HG03097 (cell line): Measurements from ENCODE around the gene SH3PXD2B.
"Not testable (repeated sequence)": the region's sequence is repeated elsewhere in the genome, so short reads cannot be mapped to it uniquely, and the experiment has no call there.

Source experiments
- ATAC-seq: cut with Tn5 transposase; IDR thresholded peaks from one replicate; pipeline ENCODE4 v1.9.1; 2021; ENCODE audit not compliant: unreplicated experiment, low FRiP score

SH3PXD2B gene

GRCh38 chr5:172312286-172312685 lies 142.0 kb downstream of the SH3PXD2B start:
- ATAC-seq = no peak

GRCh38 chr5:172311605-172312004 lies 142.7 kb downstream of the SH3PXD2B start:
- ATAC-seq = no peak

GRCh38 chr5:172311026-172311425 lies 143.3 kb downstream of the SH3PXD2B start:
- ATAC-seq = no peak

GRCh38 chr5:172305380-172305779 lies 148.9 kb downstream of the SH3PXD2B start:
- ATAC-seq = no peak

- no peak for ATAC-seq
These were observed 150.6 kb downstream of the SH3PXD2B start for GRCh38 chr5:172303572-172304335.

- no peak for ATAC-seq
These were observed 151.2 kb downstream of the SH3PXD2B start for GRCh38 chr5:172303162-172303561.

- no peak for ATAC-seq
These were observed 152.1 kb downstream of the SH3PXD2B start for GRCh38 chr5:172302047-172302710.

- no peak for ATAC-seq
These were observed 154.3 kb downstream of the SH3PXD2B start for GRCh38 chr5:172299916-172300439.

GRCh38 chr5:172294831-172295230 lies 159.5 kb downstream of the SH3PXD2B start:
- ATAC-seq = no peak

GRCh38 chr5:172293745-172294342 lies 160.5 kb downstream of the SH3PXD2B start:
- no peak for ATAC-seq

- peak; percentile 74 for ATAC-seq
These were observed 161.1 kb downstream of the SH3PXD2B start for GRCh38 chr5:172293054-172293744.

GRCh38 chr5:172291837-172292236 lies 162.5 kb downstream of the SH3PXD2B start:
- ATAC-seq = not testable (repeated sequence)

- ATAC-seq = no peak
These were observed 165.9 kb downstream of the SH3PXD2B start for GRCh38 chr5:172288465-172288864.

- not testable (repeated sequence) for ATAC-seq
These were observed 167.2 kb downstream of the SH3PXD2B start for GRCh38 chr5:172287140-172287539.

- no peak for ATAC-seq
These were observed 168.8 kb downstream of the SH3PXD2B start for GRCh38 chr5:172285226-172286143.

- no peak for ATAC-seq
These were observed 169.7 kb downstream of the SH3PXD2B start for GRCh38 chr5:172284611-172284980.

- peak; percentile 79 for ATAC-seq
These were observed 170.3 kb downstream of the SH3PXD2B start for GRCh38 chr5:172283862-172284610.

- ATAC-seq = peak; percentile 79
These were observed 171.1 kb downstream of the SH3PXD2B start, which contains the start of gene UBTD2 for GRCh38 chr5:172283020-172283861. Gene UBTD2, minus strand, starts transcription at chr5:172283764. Its CDS starts 99 bp downstream, at chr5:172283665.
